ENCODE data around the gene HDGFL3. TPM values are rescaled to one million over a fixed set of nuclear protein-coding genes. Genes with fewer than 3 reads are reported as not detected.

HDGFL3 gene
- total and polyA plus RNA-seq, 2 donors (not counting 3 experiments of a cell fraction or from before 2014, with no cell fraction given): 20.2 to 155 TPM

DNA sequence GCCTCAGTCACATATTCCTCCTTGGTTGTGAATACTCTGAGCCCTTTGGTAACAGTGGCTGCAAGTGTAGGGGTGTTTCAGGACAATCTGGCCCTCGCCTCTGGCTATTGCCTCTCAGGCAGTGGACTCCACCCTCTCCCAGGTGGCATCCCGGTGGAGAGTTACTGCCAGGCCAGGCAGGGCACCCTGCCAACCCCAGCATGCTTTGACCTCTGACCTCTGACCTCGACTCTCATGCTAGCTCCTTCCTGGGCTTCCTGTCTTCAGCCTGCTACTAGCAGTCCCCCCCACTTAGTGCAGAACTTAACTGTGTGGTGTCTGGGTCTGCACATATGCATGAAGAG lies 94.7 kb downstream of the HDGFL3 start:
- no peak for TF ChIP-seq JUN (IDR thresholded peaks at IDR 0.05; ENCODE audit: borderline replicate concordance, insufficient read depth, insufficient read length, low read depth)
- no peak for TF ChIP-seq MYC (IDR thresholded peaks at IDR 0.05; ENCODE audit: low read depth, low read length)
- TF ChIP-seq EZH2 (IDR thresholded peaks at IDR 0.05; ENCODE audit: borderline replicate concordance, low read depth, low read length, severe bottlenecking): no peak
- peak; percentile 2 for TF ChIP-seq POLR2AphosphoS5 (IDR thresholded peaks at IDR 0.05; ENCODE audit: insufficient read depth, low read depth, low read length)
- TF ChIP-seq, protein P1, sequence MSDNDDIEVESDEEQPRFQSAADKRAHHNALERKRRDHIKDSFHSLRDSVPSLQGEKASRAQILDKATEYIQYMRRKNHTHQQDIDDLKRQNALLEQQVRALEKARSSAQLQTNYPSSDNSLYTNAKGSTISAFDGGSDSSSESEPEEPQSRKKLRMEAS (IDR thresholded peaks at IDR 0.05; ENCODE audit: insufficient read depth, insufficient read length): no peak
- peak; percentile 60 for TF ChIP-seq POLR2A (IDR thresholded peaks at IDR 0.05; ENCODE audit: low read depth, low read length)
- Histone ChIP-seq H2AFZ (ENCODE audit: low read depth, low read length) (no peak overlapping the region), H3K9me1 (replicated peaks; ENCODE audit: control insufficient read depth, extremely low read depth, insufficient read depth, low read length) (no peaks in the 10 kb centered on the region), H3K9me3 (replicated peaks; ENCODE audit: control insufficient read depth, insufficient read depth, low read length) (no peaks in the 10 kb centered on the region), H3K4me1 (ENCODE audit: control insufficient read depth, extremely low read depth, insufficient read depth, low read length) (peaks cover 59% of the 10 kb centered on the region), H3K27ac (ENCODE audit: insufficient read depth, low read depth, low read length) (peak overlapping the region; percentile 60), H4K20me1 (replicated peaks; ENCODE audit: control insufficient read depth, extremely low read depth, insufficient read depth, low read length) (no peaks in the 10 kb centered on the region), H3K4me3 (replicated peaks in 1 of 3; ENCODE audit: insufficient read depth in 1 of 3, low read depth in 1 of 3, low read length in 3 of 3) (peak overlapping the region in 1 of 3 experiments; percentile 0), H3K9ac (replicated peaks; ENCODE audit: extremely low read depth, insufficient read depth, low read length) (peak overlapping the region; percentile 4), H3K36me3 (ENCODE audit: control insufficient read depth in 2 of 2, extremely low read depth in 1 of 2, insufficient read depth in 2 of 2, low read length in 2 of 2) (peaks cover under 1 to 17% of the 10 kb centered on the region in 2 experiments), H3K27me3 (ENCODE audit: control insufficient read depth in 2 of 2, insufficient read depth in 2 of 2, low read length in 2 of 2) (no peaks in the 10 kb centered on the region), H3K79me2 (ENCODE audit: control insufficient read depth, insufficient read depth, low read length) (peaks cover 29% of the 10 kb centered on the region), H3K4me2 (ENCODE audit: insufficient read depth, low read length) (peak overlapping the region; percentile 37)
- intact Hi-C loops (cut with micrococcal nuclease): loop anchor here (1.0 to 5.0 kb wide), 5 partner anchors 21 to 571 kb away; partner anchors contain the start of genes BTBD1, C15orf40 and RPS17
- CTCF ChIA-PET: interaction anchor here (0.8 to 2.4 kb wide), 5 partner anchors 46 to 573 kb away, joined by 3 to 11 read pairs (median 3); partner anchors contain the start of genes BTBD1, C15orf40 and RPS17
- no TSS peak for BruUV-seq (replicated peaks)
- DNase-seq (ENCODE audit: low read depth, low spot score) (no peak), FAIRE-seq (no peak)
- POLR2A ChIA-PET: no interaction called here
- dilution Hi-C loops (cut with MboI; ENCODE audit: extremely low pct_ligation_motif_present, low sequenced_read_pairs): no loop called here

- H3K9me1 ChIP-seq (replicated peaks; ENCODE audit: control insufficient read depth, extremely low read depth, insufficient read depth, low read length): no peaks in the 10 kb centered on the region
- no peak overlapping the region for H3K4me3 ChIP-seq (replicated peaks in 1 of 3; ENCODE audit: insufficient read depth in 1 of 3, low read depth in 1 of 3, low read length in 3 of 3)
- no peaks in the 10 kb centered on the region for H3K27me3 ChIP-seq (ENCODE audit: control insufficient read depth in 2 of 2, insufficient read depth in 2 of 2, low read length in 2 of 2)
- peak overlapping the region; percentile 10 for H3K9ac ChIP-seq (replicated peaks; ENCODE audit: extremely low read depth, insufficient read depth, low read length)
- peaks cover 0 to 12% of the 10 kb centered on the region in 2 experiments for H3K36me3 ChIP-seq (ENCODE audit: control insufficient read depth in 2 of 2, extremely low read depth in 1 of 2, insufficient read depth in 2 of 2, low read length in 2 of 2)
- BruUV-seq (replicated peaks): no TSS peak
- H2AFZ ChIP-seq (ENCODE audit: low read depth, low read length): no peak overlapping the region
- ChIA-PET CTCF (interaction anchor here (0.8 to 2.4 kb wide), 6 partner anchors 17 to 573 kb away, joined by 3 to 11 read pairs (median 3); partner anchors contain the start of genes BTBD1, C15orf40 and RPS17), POLR2A (no interaction called here)
- dilution Hi-C loops (cut with MboI; ENCODE audit: extremely low pct_ligation_motif_present, low sequenced_read_pairs): no loop called here
- intact Hi-C loops (cut with micrococcal nuclease): loop anchor here (1.0 to 5.0 kb wide), 5 partner anchors 20 to 570 kb away; partner anchors contain the start of genes BTBD1, C15orf40 and RPS17
- peak overlapping the region; percentile 37 for H3K4me2 ChIP-seq (ENCODE audit: insufficient read depth, low read length)
- TF ChIP-seq POLR2A (IDR thresholded peaks at IDR 0.05; ENCODE audit: low read depth, low read length): peak; percentile 85
- TF ChIP-seq, protein P1 (IDR thresholded peaks at IDR 0.05; ENCODE audit: insufficient read depth, insufficient read length): no peak
- no peak for TF ChIP-seq MYC (IDR thresholded peaks at IDR 0.05; ENCODE audit: low read depth, low read length)
- peak; percentile 34 for TF ChIP-seq JUN (IDR thresholded peaks at IDR 0.05; ENCODE audit: borderline replicate concordance, insufficient read depth, insufficient read length, low read depth)
- no peak for TF ChIP-seq EZH2 (IDR thresholded peaks at IDR 0.05; ENCODE audit: borderline replicate concordance, low read depth, low read length, severe bottlenecking)
- peak; percentile 84 for TF ChIP-seq GATA2 (IDR thresholded peaks at IDR 0.05; ENCODE audit: insufficient read depth, insufficient read length, low read depth, low read length)
- TF ChIP-seq, protein P2, sequence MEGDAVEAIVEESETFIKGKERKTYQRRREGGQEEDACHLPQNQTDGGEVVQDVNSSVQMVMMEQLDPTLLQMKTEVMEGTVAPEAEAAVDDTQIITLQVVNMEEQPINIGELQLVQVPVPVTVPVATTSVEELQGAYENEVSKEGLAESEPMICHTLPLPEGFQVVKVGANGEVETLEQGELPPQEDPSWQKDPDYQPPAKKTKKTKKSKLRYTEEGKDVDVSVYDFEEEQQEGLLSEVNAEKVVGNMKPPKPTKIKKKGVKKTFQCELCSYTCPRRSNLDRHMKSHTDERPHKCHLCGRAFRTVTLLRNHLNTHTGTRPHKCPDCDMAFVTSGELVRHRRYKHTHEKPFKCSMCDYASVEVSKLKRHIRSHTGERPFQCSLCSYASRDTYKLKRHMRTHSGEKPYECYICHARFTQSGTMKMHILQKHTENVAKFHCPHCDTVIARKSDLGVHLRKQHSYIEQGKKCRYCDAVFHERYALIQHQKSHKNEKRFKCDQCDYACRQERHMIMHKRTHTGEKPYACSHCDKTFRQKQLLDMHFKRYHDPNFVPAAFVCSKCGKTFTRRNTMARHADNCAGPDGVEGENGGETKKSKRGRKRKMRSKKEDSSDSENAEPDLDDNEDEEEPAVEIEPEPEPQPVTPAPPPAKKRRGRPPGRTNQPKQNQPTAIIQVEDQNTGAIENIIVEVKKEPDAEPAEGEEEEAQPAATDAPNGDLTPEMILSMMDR (IDR thresholded peaks at IDR 0.05; ENCODE audit: extremely low read depth in 1 of 2, insufficient read depth in 1 of 2, low read depth in 1 of 2, low read length in 2 of 2): peak; percentile 16 to 23
- TF ChIP-seq FOS (IDR thresholded peaks at IDR 0.05; ENCODE audit: borderline replicate concordance, insufficient read depth, low read length): peak; percentile 75
- TF ChIP-seq POLR2AphosphoS5 (IDR thresholded peaks at IDR 0.05; ENCODE audit: insufficient read depth, low read depth, low read length): peak; percentile 97
- peaks cover 61% of the 10 kb centered on the region for H3K4me1 ChIP-seq (ENCODE audit: control insufficient read depth, extremely low read depth, insufficient read depth, low read length)
- H3K27ac ChIP-seq (ENCODE audit: insufficient read depth, low read depth, low read length): peak overlapping the region; percentile 60
- peak; percentile 96 for DNase-seq (ENCODE audit: low read depth, low spot score)
- peak; percentile 100 for FAIRE-seq
- peaks cover 29% of the 10 kb centered on the region for H3K79me2 ChIP-seq (ENCODE audit: control insufficient read depth, insufficient read depth, low read length)
- H3K9me3 ChIP-seq (replicated peaks; ENCODE audit: control insufficient read depth, insufficient read depth, low read length): no peaks in the 10 kb centered on the region
- H4K20me1 ChIP-seq (replicated peaks; ENCODE audit: control insufficient read depth, extremely low read depth, insufficient read depth, low read length): no peaks in the 10 kb centered on the region
Measured at GRCh38 chr15:83112233-83112955, 95.2 kb downstream of the HDGFL3 start.

Data from endothelial cell of umbilical vein (primary cell).